Activated CD4-positive, alpha-beta T cell treated with anti-CD3 and anti-CD28 coated beads, Interleukin-2, Interleukin-6, amounts not matched to agents 100 ng/mL and 50 ng/mL, durations not matched to agents 16 hours and 8 hours (primary cell): Measurements from ENCODE around the gene DLK2.
"Not testable (repeated sequence)": the region's sequence is repeated elsewhere in the genome, so short reads cannot be mapped to it uniquely, and the experiment has no call there.

Experiments
- DNase-seq: peaks from one replicate; pipeline ENCODE4 v3.0.0-alpha.2; 2020

Gene DLK2

GRCh38 chr6:43455531-43456428 lies at the start of gene DLK2:
Gene DLK2 (minus strand): TSS chr6:43455548. CDS start chr6:43454825, 723 bp downstream.
- DNase-seq, result peak; percentile 44

- no peak for DNase-seq
These were observed 48.1 kb upstream of the DLK2 start for GRCh38 chr6:43503443-43503842.

GRCh38 chr6:43502666-43503065 lies 47.3 kb upstream of the DLK2 start:
- DNase-seq, result no peak

GRCh38 chr6:43500921-43501320 lies 45.6 kb upstream of the DLK2 start:
- DNase-seq, result no peak

GRCh38 chr6:43499028-43499815 lies 43.9 kb upstream of the DLK2 start:
- no peak for DNase-seq

GRCh38 chr6:43498291-43498690 lies 42.9 kb upstream of the DLK2 start:
- DNase-seq, result not testable (repeated sequence)

- no peak for DNase-seq
These were observed 42.3 kb upstream of the DLK2 start for GRCh38 chr6:43497689-43498088.

- DNase-seq, result no peak
These were observed 41.7 kb upstream of the DLK2 start for GRCh38 chr6:43497129-43497396.

- DNase-seq, result peak; percentile 26
These were observed 41.2 kb upstream of the DLK2 start for GRCh38 chr6:43496370-43497128.

- DNase-seq, result no peak
These were observed 40.1 kb upstream of the DLK2 start for GRCh38 chr6:43495409-43495941.

- DNase-seq, result no peak
These were observed 39.4 kb upstream of the DLK2 start for GRCh38 chr6:43494766-43495165.

- no peak for DNase-seq
These were observed 39.0 kb upstream of the DLK2 start for GRCh38 chr6:43494321-43494720.

- DNase-seq, result no peak
These were observed 38.5 kb upstream of the DLK2 start for GRCh38 chr6:43493833-43494232.

GRCh38 chr6:43493230-43493629 lies 37.9 kb upstream of the DLK2 start:
- no peak for DNase-seq

GRCh38 chr6:43492673-43493072 lies 37.3 kb upstream of the DLK2 start:
- DNase-seq, result no peak

GRCh38 chr6:43491750-43492661 lies 36.7 kb upstream of the DLK2 start:
- no peak for DNase-seq

GRCh38 chr6:43490523-43490939 lies 35.2 kb upstream of the DLK2 start:
- no peak for DNase-seq

- DNase-seq, result no peak
These were observed 34.1 kb upstream of the DLK2 start for GRCh38 chr6:43489277-43490072.

- no peak for DNase-seq
These were observed 33.4 kb upstream of the DLK2 start for GRCh38 chr6:43488667-43489276.

GRCh38 chr6:43481591-43482236 lies 26.4 kb upstream of the DLK2 start:
- DNase-seq, result peak; percentile 33
